C4-2B (cell line): ENCODE data around the gene HMGB1.

ENCODE experiments used
- CTCF ChIP-seq: fragments of 450-650 bp; conservative IDR thresholded peaks from 2 replicates; pipeline ENCODE4 v1.5.1; 2017; ENCODE audit warnings: mild to moderate bottlenecking
- ZFX ChIP-seq: fragments of 450-650 bp; IDR thresholded peaks from 2 replicates; pipeline ENCODE4 v1.6.1; 2017

GRCh38 chr13:30466358-30466714, 600 bp upstream of the HMGB1 start:
- no peak for TF ChIP-seq CTCF
- TF ChIP-seq ZFX, result no peak
